ENCODE results near the gene CBY2.
"Not testable (repeated sequence)": the region's sequence is repeated elsewhere in the genome, so short reads cannot be mapped to it uniquely, and the experiment has no call there.

The CBY2 gene

GRCh38 chr13:45702088-45702487 lies at the start of gene CBY2:
Gene CBY2, plus strand, starts transcription at chr13:45702320. Its CDS starts 71 bp downstream, at chr13:45702391.
- in situ Hi-C loops (cut with MboI; ENCODE audit: low sequenced_read_pairs), result no loop called here

GRCh38 chr13:45654633-45655349 lies 47.3 kb upstream of the CBY2 start:
- in situ Hi-C loops (cut with MboI; ENCODE audit: low sequenced_read_pairs), result no loop called here

GRCh38 chr13:45658586-45659235 lies 43.4 kb upstream of the CBY2 start:
- in situ Hi-C loops (cut with MboI; ENCODE audit: low sequenced_read_pairs), result no loop called here

- in situ Hi-C loops (cut with MboI; ENCODE audit: low sequenced_read_pairs), result no loop called here
These were observed 42.6 kb upstream of the CBY2 start for GRCh38 chr13:45659536-45659935.

- in situ Hi-C loops (cut with MboI; ENCODE audit: low sequenced_read_pairs), result not testable (repeated sequence)
These were observed 41.7 kb upstream of the CBY2 start for GRCh38 chr13:45660458-45660857.

- in situ Hi-C loops (cut with MboI; ENCODE audit: low sequenced_read_pairs), result no loop called here
These were observed 40.0 kb upstream of the CBY2 start for GRCh38 chr13:45662162-45662561.

GRCh38 chr13:45662903-45663302 lies 39.2 kb upstream of the CBY2 start:
- in situ Hi-C loops (cut with MboI; ENCODE audit: low sequenced_read_pairs), result not testable (repeated sequence)

GRCh38 chr13:45669626-45670025 lies 32.5 kb upstream of the CBY2 start:
- in situ Hi-C loops (cut with MboI; ENCODE audit: low sequenced_read_pairs), result not testable (repeated sequence)

- in situ Hi-C loops (cut with MboI; ENCODE audit: low sequenced_read_pairs), result no loop called here
These were observed 31.8 kb upstream of the CBY2 start for GRCh38 chr13:45670189-45670885.

GRCh38 chr13:45674908-45675307 lies 27.2 kb upstream of the CBY2 start:
- in situ Hi-C loops (cut with MboI; ENCODE audit: low sequenced_read_pairs), result no loop called here

- in situ Hi-C loops (cut with MboI; ENCODE audit: low sequenced_read_pairs), result no loop called here
These were observed 23.8 kb upstream of the CBY2 start for GRCh38 chr13:45678282-45678681.

GRCh38 chr13:45681113-45681512 lies 21.0 kb upstream of the CBY2 start:
- in situ Hi-C loops (cut with MboI; ENCODE audit: low sequenced_read_pairs), result no loop called here

- in situ Hi-C loops (cut with MboI; ENCODE audit: low sequenced_read_pairs), result no loop called here
These were observed 19.6 kb upstream of the CBY2 start for GRCh38 chr13:45682494-45683008.

- in situ Hi-C loops (cut with MboI; ENCODE audit: low sequenced_read_pairs), result no loop called here
These were observed 18.4 kb upstream of the CBY2 start for GRCh38 chr13:45683701-45684100.

- in situ Hi-C loops (cut with MboI; ENCODE audit: low sequenced_read_pairs), result no loop called here
These were observed 13.5 kb upstream of the CBY2 start for GRCh38 chr13:45688577-45688976.

- in situ Hi-C loops (cut with MboI; ENCODE audit: low sequenced_read_pairs), result no loop called here
These were observed 11.5 kb upstream of the CBY2 start for GRCh38 chr13:45690636-45691035.

GRCh38 chr13:45691251-45691650 lies 10.9 kb upstream of the CBY2 start:
- in situ Hi-C loops (cut with MboI; ENCODE audit: low sequenced_read_pairs), result no loop called here

- in situ Hi-C loops (cut with MboI; ENCODE audit: low sequenced_read_pairs), result no loop called here
These were observed 10.5 kb upstream of the CBY2 start for GRCh38 chr13:45691667-45692066.

- in situ Hi-C loops (cut with MboI; ENCODE audit: low sequenced_read_pairs), result no loop called here
These were observed 6.9 kb upstream of the CBY2 start for GRCh38 chr13:45695198-45695730.

GRCh38 chr13:45696610-45697226 lies 5.4 kb upstream of the CBY2 start:
- in situ Hi-C loops (cut with MboI; ENCODE audit: low sequenced_read_pairs), result no loop called here

All from HL-60/S4 treated with retinoic acid at 250 ng/mL for 4 days and 3 days (cell line).